H54 (cell line): ENCODE measurements around the gene SLC12A6.
"Not testable (repeated sequence)": the region's sequence is repeated elsewhere in the genome, so short reads cannot be mapped to it uniquely, and the experiment has no call there.

ENCODE experiments used
- DNase-seq: peaks from one replicate; pipeline ENCODE4 v3.0.0; 2011; ENCODE audit warnings: low spot score, mixed read lengths; ENCODE audit not compliant: insufficient read length
- FAIRE-seq: peaks from 3 replicates; lab custom pipeline; 2011; peaks lifted over from hg19 to GRCh38; lab: Jason Lieb, UNC
- POLR2A ChIP-seq: IDR thresholded peaks from 2 replicates; pipeline ENCODE4 v1.6.1; 2011; ENCODE audit warnings: low read depth, mild to moderate bottlenecking, low read length

The SLC12A6 gene

GRCh38 chr15:34203936-34204335, 133.6 kb downstream of the SLC12A6 start:
- TF ChIP-seq POLR2A: no peak
- no peak for DNase-seq
- no peak for FAIRE-seq

DNA sequence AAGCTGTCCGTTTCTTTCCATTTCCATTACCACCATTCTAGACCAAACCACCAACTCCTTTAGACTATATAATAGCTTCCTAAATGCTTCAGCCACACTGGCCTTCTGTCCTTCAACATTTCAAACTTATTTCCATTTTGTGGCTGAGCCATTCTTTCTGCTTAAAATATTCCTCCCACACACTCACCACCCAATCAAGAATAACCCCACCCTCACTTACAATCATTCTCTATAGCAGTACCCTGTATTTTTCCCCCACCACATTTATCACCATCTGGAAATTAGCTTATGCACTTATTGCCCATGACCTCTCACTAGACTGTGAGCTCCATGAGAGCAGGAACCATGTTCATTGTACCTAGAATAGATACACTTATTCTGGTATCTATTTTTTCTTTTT, 134.3 kb downstream of the SLC12A6 start:
- DNase-seq: no peak
- TF ChIP-seq POLR2A: no peak
- no peak for FAIRE-seq

- FAIRE-seq, DNase-seq: not testable (repeated sequence)
These were observed 144.3 kb downstream of the SLC12A6 start for GRCh38 chr15:34193272-34193671.

DNA sequence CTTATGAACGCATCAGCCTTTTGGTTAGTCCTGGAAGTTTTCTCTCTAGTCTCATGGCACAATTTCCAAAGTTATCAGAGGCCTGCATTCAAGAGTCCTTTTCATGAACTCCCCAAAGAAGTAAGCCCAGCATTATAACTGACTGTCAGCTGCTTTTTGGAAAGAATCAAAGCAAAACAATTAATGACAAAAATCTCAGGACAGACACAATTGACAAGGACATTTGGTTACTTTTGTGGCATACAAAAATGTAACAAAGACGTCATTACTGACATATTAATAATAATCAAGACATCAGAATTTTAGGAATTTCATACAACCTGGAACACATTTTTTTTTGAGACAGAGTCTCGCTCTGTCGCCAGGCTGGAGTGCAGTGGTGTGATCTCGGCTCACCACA, 148.9 kb downstream of the SLC12A6 start:
- TF ChIP-seq POLR2A: no peak
- DNase-seq: no peak
- FAIRE-seq: no peak

GRCh38 chr15:34185666-34186065, 151.9 kb downstream of the SLC12A6 start:
- DNase-seq (no peak), FAIRE-seq (no peak)
- no peak for TF ChIP-seq POLR2A

DNA sequence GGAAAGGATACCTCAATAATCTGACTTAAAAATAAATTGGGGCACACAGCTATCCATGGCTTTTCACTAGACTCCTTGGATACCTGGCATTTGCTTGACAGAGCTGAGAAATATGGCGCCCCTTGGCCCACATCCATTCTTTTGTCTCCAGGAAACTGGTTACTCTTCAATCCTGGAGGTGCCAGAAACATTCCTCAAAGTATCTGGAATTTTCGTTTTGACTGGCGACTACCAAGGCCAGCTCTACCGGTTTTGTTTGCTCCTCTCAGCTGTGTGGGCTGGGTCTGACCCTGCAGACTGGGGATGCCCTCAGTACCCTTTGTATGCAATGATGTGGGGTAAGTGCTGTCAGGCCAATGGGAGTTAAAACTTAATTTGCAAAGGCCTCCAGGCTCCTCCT, 154.6 kb downstream of the SLC12A6 start:
- DNase-seq: no peak
- no peak for TF ChIP-seq POLR2A
- no peak for FAIRE-seq
